Measurements from ENCODE around the gene NEK4. TPM values are rescaled to one million over a fixed set of nuclear protein-coding genes. Genes with fewer than 3 reads are reported as not detected.

The NEK4 gene
- polyA plus RNA-seq, 1 of the 3 experiments (the other 2 are of a cell fraction) = 8.8 TPM

DNA sequence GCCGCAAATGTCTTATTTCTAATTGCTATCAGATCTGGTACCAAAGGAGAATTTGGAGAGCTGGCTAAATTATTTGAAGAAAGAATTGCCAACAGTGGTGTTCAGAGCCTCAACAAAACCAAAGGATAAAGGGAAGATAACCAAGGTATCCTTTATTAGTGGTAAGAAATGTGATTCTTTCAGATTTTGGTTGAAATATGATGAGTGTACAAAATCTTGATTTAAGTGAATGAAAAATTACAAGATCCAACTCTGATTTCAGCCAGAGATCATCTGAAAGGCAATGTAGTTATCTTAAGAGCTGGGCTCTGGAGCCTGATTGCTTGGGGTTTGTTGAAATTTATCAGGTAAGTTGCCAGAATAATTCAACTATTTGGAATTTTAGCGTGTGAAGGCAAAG, 80.2 kb downstream of the NEK4 start:
- POLR2A ChIA-PET = no interaction called here
- TF ChIP-seq FOXJ3 (CRISPR knock-in tag; IDR thresholded peaks at IDR 0.05) (no peak), TEAD4 (IDR thresholded peaks at IDR 0.05; ENCODE audit: borderline replicate concordance, insufficient read depth) (no peak)
- peaks cover 5 to 9% of the 10 kb centered on the region in 2 experiments; a peak in 2 of 4 replicates for H3K4me1 ChIP-seq (ENCODE audit: control insufficient read depth in 1 of 2, insufficient read depth in 2 of 2, low read depth in 1 of 2, low read length in 1 of 2)
- no peak for DNase-seq
- peaks cover 60% of the 10 kb centered on the region for H3K79me2 ChIP-seq (ENCODE audit: insufficient read depth)
- H3F3A ChIP-seq (replicated peaks; ENCODE audit: insufficient read depth) = peaks cover 43% of the 10 kb centered on the region
- H2AFZ ChIP-seq (ENCODE audit: low read depth) = no peak overlapping the region
- no peaks in the 10 kb centered on the region for H3K9me2 ChIP-seq
- H3K4me2 ChIP-seq = no peak overlapping the region
- H3K4me3 ChIP-seq (ENCODE audit: low read depth in 2 of 2, low read length in 1 of 2) = no peak overlapping the region
- H3K27me3 ChIP-seq (ENCODE audit: insufficient read depth) = no peaks in the 10 kb centered on the region
- H3K9ac ChIP-seq = no peak overlapping the region
- peak overlapping the region in 1 of 2 experiments; percentile 6; a peak in 1 of 4 replicates for H3K27ac ChIP-seq (ENCODE audit: low read depth in 2 of 2, low read length in 1 of 2)
- H3K36me3 ChIP-seq (replicated peaks in 1 of 2; ENCODE audit: control insufficient read depth in 1 of 2, insufficient read depth in 2 of 2, low read length in 1 of 2) = peaks cover 79 to 86% of the 10 kb centered on the region in 2 experiments
- no peaks in the 10 kb centered on the region for H4K20me1 ChIP-seq (ENCODE audit: insufficient read depth)
- WGBS (ENCODE audit: low lambda C conversion rate) = 79% methylated on average over 2 of the region's 2 CpGs
- no peaks in the 10 kb centered on the region for H3K9me3 ChIP-seq
- CTCF ChIA-PET = interaction anchor here (1.4 to 1.6 kb wide), 2 partner anchors 14 to 219 kb away, joined by 3 to 4 read pairs; no protein-coding TSS in a partner anchor

DNA sequence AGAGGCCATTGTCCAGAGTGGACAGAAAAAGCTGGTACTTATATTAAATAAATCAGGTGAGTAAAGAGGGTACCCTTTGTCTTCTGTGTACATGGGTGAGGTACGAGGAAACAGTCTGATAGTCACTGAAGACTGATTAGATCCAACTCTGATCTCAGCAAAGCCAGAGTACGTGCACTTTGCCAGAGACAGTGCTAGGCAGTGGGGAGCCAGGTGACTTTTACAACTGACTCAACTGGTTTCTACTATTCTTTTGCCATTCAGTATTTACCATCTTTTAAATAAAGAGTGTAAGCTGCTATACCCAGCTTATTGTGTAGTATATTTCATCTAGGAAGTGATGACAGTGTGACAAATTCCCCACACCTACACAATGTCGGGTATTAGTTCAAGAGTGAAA, 81.6 kb downstream of the NEK4 start:
- H3K36me3 ChIP-seq (replicated peaks in 1 of 2; ENCODE audit: control insufficient read depth in 1 of 2, insufficient read depth in 2 of 2, low read length in 1 of 2) = peaks cover 65 to 72% of the 10 kb centered on the region in 2 experiments
- H3K79me2 ChIP-seq (ENCODE audit: insufficient read depth) = peaks cover 72% of the 10 kb centered on the region
- no peak overlapping the region for H3K27ac ChIP-seq (ENCODE audit: low read depth in 2 of 2, low read length in 1 of 2)
- DNase-seq = no peak
- no peak overlapping the region for H3K4me2 ChIP-seq
- peaks cover 5 to 13% of the 10 kb centered on the region in 2 experiments; a peak in 2 of 4 replicates for H3K4me1 ChIP-seq (ENCODE audit: control insufficient read depth in 1 of 2, insufficient read depth in 2 of 2, low read depth in 1 of 2, low read length in 1 of 2)
- H3K9ac ChIP-seq = no peak overlapping the region
- 67% methylated on average over 3 of the region's 3 CpGs for WGBS (ENCODE audit: low lambda C conversion rate)
- no peaks in the 10 kb centered on the region for H3K9me3 ChIP-seq
- peaks cover 34% of the 10 kb centered on the region for H3F3A ChIP-seq (replicated peaks; ENCODE audit: insufficient read depth)
- ChIA-PET CTCF (interaction anchor here (1.4 kb wide), 1 partner anchor 16 kb away, joined by 3 read pairs; no protein-coding TSS in a partner anchor), POLR2A (interaction anchor here (1.3 kb wide), 1 partner anchor 8 kb away, joined by 5 read pairs; no protein-coding TSS in a partner anchor)
- no peaks in the 10 kb centered on the region for H3K9me2 ChIP-seq
- no peak overlapping the region for H2AFZ ChIP-seq (ENCODE audit: low read depth)
- no peak overlapping the region for H3K4me3 ChIP-seq (ENCODE audit: low read depth in 2 of 2, low read length in 1 of 2)
- H4K20me1 ChIP-seq (ENCODE audit: insufficient read depth) = no peaks in the 10 kb centered on the region
- TF ChIP-seq SIN3A (IDR thresholded peaks at IDR 0.05; ENCODE audit: borderline replicate concordance, low read depth, low read length) = no peak
- no peaks in the 10 kb centered on the region for H3K27me3 ChIP-seq (ENCODE audit: insufficient read depth)

DNA sequence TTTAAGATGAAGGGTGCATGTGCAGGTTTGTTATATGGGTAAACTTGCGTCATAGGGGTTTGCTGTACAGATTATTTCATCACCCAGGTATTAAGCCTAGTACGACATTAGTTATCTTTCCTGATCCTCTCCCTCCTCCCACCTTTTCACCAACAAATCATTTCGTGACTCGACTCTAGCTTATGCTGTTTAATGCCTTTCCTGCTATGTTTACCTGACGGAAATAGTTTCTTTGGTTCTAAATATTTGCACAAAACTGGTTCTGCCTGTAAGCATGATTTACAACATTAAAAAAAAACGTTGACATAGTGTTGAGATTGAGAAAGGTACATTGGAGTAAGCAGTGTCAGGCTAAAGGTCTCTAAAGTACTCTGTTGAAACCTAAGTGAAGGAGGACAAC, 82.5 kb downstream of the NEK4 start:
- CTCF ChIA-PET = no interaction called here
- DNase-seq = no peak
- TF ChIP-seq SIN3A (IDR thresholded peaks at IDR 0.05; ENCODE audit: borderline replicate concordance, low read depth, low read length) (no peak), FOXJ3 (CRISPR knock-in tag; IDR thresholded peaks at IDR 0.05) (no peak), NFIC (IDR thresholded peaks at IDR 0.05; ENCODE audit: borderline replicate concordance) (no peak), GATA2 (CRISPR knock-in tag; IDR thresholded peaks at IDR 0.05) (no peak), CHD2 (IDR thresholded peaks at IDR 0.05; ENCODE audit: low read length, partially characterized antibody) (no peak), EZH2phosphoT487 (IDR thresholded peaks at IDR 0.05; ENCODE audit: borderline replicate concordance, low read depth) (no peak), RFX5 (IDR thresholded peaks at IDR 0.05; ENCODE audit: low read length) (no peak), JUND (IDR thresholded peaks at IDR 0.05) (no peak), YY1 (IDR thresholded peaks at IDR 0.05; ENCODE audit: low read depth) (no peak), TAF1 (IDR thresholded peaks at IDR 0.05; ENCODE audit: borderline replicate concordance, low read depth, low read length) (no peak), RXRA (IDR thresholded peaks at IDR 0.05; ENCODE audit: borderline replicate concordance, low read depth) (no peak), TCF12 (IDR thresholded peaks at IDR 0.05) (no peak), MXI1 (IDR thresholded peaks at IDR 0.05; ENCODE audit: low read depth, low read length) (no peak)
- TF ChIP-seq, protein P1, sequence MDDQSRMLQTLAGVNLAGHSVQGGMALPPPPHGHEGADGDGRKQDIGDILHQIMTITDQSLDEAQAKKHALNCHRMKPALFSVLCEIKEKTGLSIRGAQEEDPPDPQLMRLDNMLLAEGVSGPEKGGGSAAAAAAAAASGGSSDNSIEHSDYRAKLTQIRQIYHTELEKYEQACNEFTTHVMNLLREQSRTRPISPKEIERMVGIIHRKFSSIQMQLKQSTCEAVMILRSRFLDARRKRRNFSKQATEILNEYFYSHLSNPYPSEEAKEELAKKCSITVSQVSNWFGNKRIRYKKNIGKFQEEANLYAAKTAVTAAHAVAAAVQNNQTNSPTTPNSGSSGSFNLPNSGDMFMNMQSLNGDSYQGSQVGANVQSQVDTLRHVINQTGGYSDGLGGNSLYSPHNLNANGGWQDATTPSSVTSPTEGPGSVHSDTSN (IDR thresholded peaks at IDR 0.05) = no peak
- TF ChIP-seq, protein P2, sequence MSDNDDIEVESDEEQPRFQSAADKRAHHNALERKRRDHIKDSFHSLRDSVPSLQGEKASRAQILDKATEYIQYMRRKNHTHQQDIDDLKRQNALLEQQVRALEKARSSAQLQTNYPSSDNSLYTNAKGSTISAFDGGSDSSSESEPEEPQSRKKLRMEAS (IDR thresholded peaks at IDR 0.05; ENCODE audit: low read depth) = no peak

More for the DNA sequence above, 82.5 kb downstream of the NEK4 start:
- no peaks in the 10 kb centered on the region for H3K27me3 ChIP-seq (ENCODE audit: insufficient read depth)
- peaks cover 81% of the 10 kb centered on the region for H3K79me2 ChIP-seq (ENCODE audit: insufficient read depth)
- peaks cover 57 to 64% of the 10 kb centered on the region in 2 experiments for H3K36me3 ChIP-seq (replicated peaks in 1 of 2; ENCODE audit: control insufficient read depth in 1 of 2, insufficient read depth in 2 of 2, low read length in 1 of 2)
- H3K9ac ChIP-seq = no peak overlapping the region
- H3K4me2 ChIP-seq = no peak overlapping the region
- H3K9me2 ChIP-seq = no peaks in the 10 kb centered on the region
- no peaks in the 10 kb centered on the region for H4K20me1 ChIP-seq (ENCODE audit: insufficient read depth)
- no peak overlapping the region for H3K4me3 ChIP-seq (ENCODE audit: low read depth in 2 of 2, low read length in 1 of 2)
- POLR2A ChIA-PET = interaction anchor here (1.3 kb wide), 1 partner anchor 9 kb away, joined by 5 read pairs; no protein-coding TSS in a partner anchor
- H3K4me1 ChIP-seq (ENCODE audit: control insufficient read depth in 1 of 2, insufficient read depth in 2 of 2, low read depth in 1 of 2, low read length in 1 of 2) = peaks cover 5 to 13% of the 10 kb centered on the region in 2 experiments; a peak in 2 of 4 replicates
- peaks cover 25% of the 10 kb centered on the region for H3F3A ChIP-seq (replicated peaks; ENCODE audit: insufficient read depth)
- 83% methylated on average over 6 of the region's 6 CpGs for WGBS (ENCODE audit: low lambda C conversion rate)
- H2AFZ ChIP-seq (ENCODE audit: low read depth) = no peak overlapping the region
- H3K9me3 ChIP-seq = no peaks in the 10 kb centered on the region
- no peak overlapping the region for H3K27ac ChIP-seq (ENCODE audit: low read depth in 2 of 2, low read length in 1 of 2)
